GM11168 (cell line): ENCODE results near the gene MAP3K5.

Experiments
- in situ Hi-C: fragments of 300-500 bp; cut with MboI; formaldehyde crosslinking; loops from one replicate; pipeline ENCODE4 v1.12.0; 2022; ENCODE audit warnings: low sequenced_read_pairs; ENCODE audit not compliant: unreplicated experiment

The MAP3K5 gene

GRCh38 chr6:136658711-136659110 lies 133.6 kb downstream of the MAP3K5 start:
- in situ Hi-C loops = no loop called here

GRCh38 chr6:136657666-136658065 lies 134.6 kb downstream of the MAP3K5 start:
- in situ Hi-C loops = no loop called here

GRCh38 chr6:136656121-136656520 lies 136.2 kb downstream of the MAP3K5 start:
- in situ Hi-C loops = no loop called here

- in situ Hi-C loops = no loop called here
Measured at GRCh38 chr6:136655239-136656014, 136.8 kb downstream of the MAP3K5 start.

GRCh38 chr6:136654086-136654485 lies 138.2 kb downstream of the MAP3K5 start:
- in situ Hi-C loops = no loop called here

- in situ Hi-C loops = no loop called here
Measured at GRCh38 chr6:136652656-136653055, 139.6 kb downstream of the MAP3K5 start.

- in situ Hi-C loops = no loop called here
Measured at GRCh38 chr6:136651982-136652381, 140.3 kb downstream of the MAP3K5 start.

GRCh38 chr6:136647363-136647852 lies 144.9 kb downstream of the MAP3K5 start:
- in situ Hi-C loops = no loop called here

GRCh38 chr6:136646377-136646776 lies 145.9 kb downstream of the MAP3K5 start:
- in situ Hi-C loops = no loop called here

- in situ Hi-C loops = loop anchor here (5.0 kb wide), 1 partner anchor 153 kb away; no protein-coding TSS in a partner anchor
Measured at GRCh38 chr6:136644597-136644952, 147.7 kb downstream of the MAP3K5 start.

GRCh38 chr6:136643850-136644596 lies 148.3 kb downstream of the MAP3K5 start:
- in situ Hi-C loops = loop anchor here (5.0 kb wide), 1 partner anchor 153 kb away; no protein-coding TSS in a partner anchor

- in situ Hi-C loops = loop anchor here (5.0 kb wide), 1 partner anchor 155 kb away; no protein-coding TSS in a partner anchor
Measured at GRCh38 chr6:136641873-136642465, 150.3 kb downstream of the MAP3K5 start.

- in situ Hi-C loops = loop anchor here (5.0 kb wide), 1 partner anchor 156 kb away; no protein-coding TSS in a partner anchor
Measured at GRCh38 chr6:136641166-136641565, 151.1 kb downstream of the MAP3K5 start.

GRCh38 chr6:136640132-136640915 lies 152.0 kb downstream of the MAP3K5 start:
- in situ Hi-C loops = loop anchor here (5.0 kb wide), 1 partner anchor 157 kb away; no protein-coding TSS in a partner anchor

GRCh38 chr6:136639702-136640101 lies 152.6 kb downstream of the MAP3K5 start:
- in situ Hi-C loops = loop anchor here (5.0 kb wide), 1 partner anchor 158 kb away; no protein-coding TSS in a partner anchor

- in situ Hi-C loops = no loop called here
Measured at GRCh38 chr6:136635615-136636014, 156.7 kb downstream of the MAP3K5 start.

- in situ Hi-C loops = no loop called here
Measured at GRCh38 chr6:136633355-136633754, 158.9 kb downstream of the MAP3K5 start.

- in situ Hi-C loops = no loop called here
Measured at GRCh38 chr6:136628996-136629395, 163.3 kb downstream of the MAP3K5 start.

- in situ Hi-C loops = no loop called here
Measured at GRCh38 chr6:136627191-136627590, 165.1 kb downstream of the MAP3K5 start.

- in situ Hi-C loops = no loop called here
Measured at GRCh38 chr6:136625293-136625692, 167.0 kb downstream of the MAP3K5 start.
